Activated naive CD8-positive, alpha-beta T cell treated with anti-CD3 and anti-CD28 coated beads, Interleukin-2, amount 50 U/mL, for 16 hours (primary cell): Measurements from ENCODE around the gene LRRC55.
"Not testable (repeated sequence)": the region's sequence is repeated elsewhere in the genome, so short reads cannot be mapped to it uniquely, and the experiment has no call there.

ENCODE experiments used
- DNase-seq: peaks from one replicate; pipeline ENCODE4 v3.0.0-alpha.2; 2020; ENCODE audit warnings: low read depth, low spot score

LRRC55 gene

DNA sequence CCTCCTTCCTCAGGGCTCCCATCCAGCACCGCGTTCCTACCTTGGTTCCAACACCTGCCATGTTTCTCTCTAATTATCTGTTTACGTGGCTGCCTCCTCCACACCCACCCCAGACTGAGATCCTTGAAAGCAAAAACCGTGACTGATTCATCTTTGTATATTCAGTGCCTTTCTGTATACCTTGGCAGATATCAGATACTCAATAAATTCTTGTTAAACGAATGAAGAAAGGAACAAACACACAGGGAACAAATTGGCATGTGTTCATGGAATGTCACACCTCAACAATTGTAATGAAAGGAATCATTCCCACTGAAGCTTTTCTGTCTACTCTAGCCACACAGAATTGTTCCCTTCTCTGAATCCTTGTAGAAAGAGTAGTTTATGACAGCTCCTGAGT lies 20.4 kb upstream of the LRRC55 start:
- DNase-seq: no peak

DNA sequence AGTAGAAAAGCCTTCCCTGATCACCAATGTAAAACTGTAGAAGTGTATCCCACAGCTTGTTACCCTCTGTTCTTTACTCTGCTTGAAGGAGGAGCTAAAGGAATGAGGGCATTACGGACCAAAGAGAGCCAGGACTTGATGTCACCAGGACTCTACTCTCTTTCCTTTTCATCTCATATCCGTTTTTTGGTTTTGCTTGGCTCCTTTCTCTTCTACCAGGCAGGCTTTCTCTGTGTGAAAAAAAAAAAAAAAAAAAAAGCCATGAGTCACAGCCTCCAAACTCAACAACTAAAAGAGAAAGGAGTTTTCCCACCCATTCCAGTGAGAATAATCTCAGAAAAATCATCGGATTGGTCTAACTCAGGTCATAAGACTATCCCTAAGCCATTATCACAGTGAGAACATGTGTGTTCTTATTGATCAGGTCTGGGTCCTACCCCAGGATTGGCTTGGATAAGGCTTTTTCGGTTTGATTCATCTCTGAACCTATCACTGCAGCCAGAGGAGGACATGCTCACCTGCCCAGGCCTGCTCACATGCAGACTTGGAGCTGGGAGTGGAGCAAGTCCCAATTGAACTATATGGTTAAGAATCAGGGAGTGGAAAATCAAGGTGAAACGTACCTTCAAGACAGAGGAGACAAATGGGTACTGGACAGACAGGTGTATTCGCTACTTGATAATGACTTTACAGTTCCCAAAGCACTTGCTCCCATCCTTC lies 19.4 kb upstream of the LRRC55 start:
- no peak for DNase-seq

DNA sequence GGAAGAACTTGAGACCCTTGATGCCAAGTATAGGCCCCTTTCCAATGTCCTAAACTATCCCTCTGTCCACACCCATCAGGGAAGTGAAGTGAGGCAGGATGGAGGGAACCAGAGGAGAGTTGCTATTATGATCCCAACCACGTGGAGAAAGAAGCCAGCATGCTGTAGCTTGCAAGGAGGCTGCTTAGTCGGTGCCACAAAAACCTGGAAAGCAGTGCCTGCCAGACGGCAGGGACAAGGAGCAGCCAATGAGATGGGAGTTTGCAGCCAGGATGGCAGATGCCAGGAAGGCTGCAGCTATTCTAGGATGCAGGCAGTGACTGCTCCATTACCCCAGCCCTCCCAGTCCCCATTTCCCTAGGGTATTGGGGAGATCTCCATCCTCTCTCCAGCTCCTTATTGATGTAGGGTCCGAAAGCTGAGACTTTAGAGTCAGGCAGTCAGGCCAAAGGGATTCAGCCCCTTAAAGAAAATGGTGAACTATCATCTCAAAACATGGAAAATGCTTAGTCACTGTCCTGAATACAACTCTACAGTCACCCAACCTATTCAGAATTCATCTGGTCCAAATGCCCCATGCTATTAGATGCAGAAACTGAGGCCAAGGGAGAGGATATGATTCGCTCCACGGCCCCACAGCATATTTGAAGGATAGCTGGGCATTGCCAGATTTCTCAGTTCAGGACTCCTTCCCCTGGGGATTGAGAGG lies 18.4 kb upstream of the LRRC55 start:
- no peak for DNase-seq

DNA sequence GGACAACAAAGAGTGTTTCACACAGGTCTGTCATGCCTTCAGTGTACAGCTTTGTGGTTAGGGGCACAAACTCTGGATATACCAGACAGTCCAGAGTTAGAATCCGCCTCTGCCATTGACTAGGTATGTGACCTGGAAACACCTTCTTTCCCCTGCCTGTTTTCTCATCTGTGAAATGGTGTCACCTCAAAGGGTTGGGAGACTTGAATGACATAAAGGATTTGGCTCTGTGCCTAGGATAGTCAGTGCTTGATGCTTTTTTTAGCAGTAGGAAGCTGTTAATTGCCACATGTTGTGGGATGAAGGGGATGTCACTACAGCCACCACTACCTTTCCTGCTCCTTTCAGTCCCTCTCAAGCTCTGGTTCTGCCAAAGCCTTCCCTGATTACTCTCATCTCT lies 17.4 kb upstream of the LRRC55 start:
- no peak for DNase-seq

DNA sequence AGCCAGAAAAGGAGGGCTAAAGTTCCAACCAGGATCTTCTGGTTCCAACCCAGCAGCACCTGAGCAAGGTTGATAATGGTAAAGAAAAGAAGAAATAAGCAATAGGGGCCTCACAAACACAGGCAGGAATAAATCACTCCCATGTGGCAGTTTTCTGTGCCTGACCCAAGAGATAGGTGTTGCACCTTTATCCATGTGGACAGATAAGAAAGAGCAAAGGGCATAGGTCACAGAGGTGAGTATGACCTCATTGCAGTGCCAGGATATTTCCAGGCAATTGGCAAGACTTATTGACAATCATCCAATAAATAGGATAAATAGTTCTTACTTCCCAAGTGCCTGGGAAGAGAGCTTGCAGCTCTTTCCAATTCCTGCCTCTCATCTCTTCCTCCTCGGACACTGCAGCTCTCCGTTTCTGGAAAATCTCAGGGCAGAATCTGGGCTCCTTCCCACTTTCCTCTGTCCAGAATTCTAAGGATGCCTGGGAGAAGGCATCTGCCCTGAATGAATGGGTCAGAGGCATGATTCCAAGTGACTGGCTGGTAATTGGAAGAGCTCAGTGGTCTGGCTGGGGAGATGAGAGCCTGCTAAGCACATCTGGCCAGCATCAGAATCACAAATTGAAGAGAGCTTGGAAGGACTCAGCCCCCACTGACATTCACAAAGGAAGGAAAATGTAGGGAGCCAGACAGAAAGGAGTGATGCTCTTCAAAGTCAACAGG lies 14.5 kb upstream of the LRRC55 start:
- no peak for DNase-seq

DNA sequence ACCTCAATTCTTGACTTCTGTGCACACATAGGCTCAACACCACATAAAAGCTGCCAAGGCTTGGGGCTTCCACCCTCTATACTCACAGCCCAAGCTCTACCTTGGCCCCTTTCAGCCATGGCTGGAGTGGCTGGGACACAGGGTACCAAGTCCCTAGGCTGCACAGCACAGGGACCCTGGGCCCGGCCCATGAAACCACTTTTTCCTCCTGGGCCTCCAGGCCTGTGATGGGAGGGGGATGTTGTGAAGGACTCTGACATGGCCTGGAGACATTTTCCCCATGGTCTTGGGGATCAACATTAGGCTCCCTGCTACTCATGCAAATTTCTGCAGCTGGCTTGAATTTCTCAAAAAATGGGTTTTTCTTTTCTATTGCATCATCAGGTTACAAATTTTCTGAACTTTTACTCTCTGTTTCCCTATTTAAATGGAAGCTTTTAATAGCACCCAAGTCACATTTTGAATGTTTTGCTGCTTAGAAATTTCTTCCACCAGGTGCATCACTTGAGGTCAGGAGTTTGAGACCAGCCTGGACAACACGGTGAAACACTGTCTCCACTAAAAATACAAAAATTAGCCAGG lies 11.9 kb upstream of the LRRC55 start:
- DNase-seq: not testable (repeated sequence)

DNA sequence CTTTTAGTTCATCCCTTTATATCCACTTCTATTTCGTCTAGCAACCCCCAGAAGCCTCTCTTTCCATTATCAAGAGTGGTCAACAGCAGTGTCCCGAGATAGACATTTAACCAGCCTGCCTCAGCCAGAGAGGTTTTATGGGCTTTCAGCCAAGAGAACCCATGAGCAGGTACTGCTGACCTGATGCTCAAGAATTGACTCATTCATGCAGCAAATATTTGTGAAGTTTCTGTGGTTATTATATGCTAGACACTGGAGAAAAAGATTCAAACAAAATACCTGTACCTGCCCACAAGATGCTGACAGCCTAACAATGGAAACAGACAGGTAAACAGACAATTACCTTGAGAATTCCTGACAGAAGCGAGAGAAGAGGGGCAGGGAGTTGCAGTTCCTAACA lies 9.7 kb upstream of the LRRC55 start:
- no peak for DNase-seq

DNA sequence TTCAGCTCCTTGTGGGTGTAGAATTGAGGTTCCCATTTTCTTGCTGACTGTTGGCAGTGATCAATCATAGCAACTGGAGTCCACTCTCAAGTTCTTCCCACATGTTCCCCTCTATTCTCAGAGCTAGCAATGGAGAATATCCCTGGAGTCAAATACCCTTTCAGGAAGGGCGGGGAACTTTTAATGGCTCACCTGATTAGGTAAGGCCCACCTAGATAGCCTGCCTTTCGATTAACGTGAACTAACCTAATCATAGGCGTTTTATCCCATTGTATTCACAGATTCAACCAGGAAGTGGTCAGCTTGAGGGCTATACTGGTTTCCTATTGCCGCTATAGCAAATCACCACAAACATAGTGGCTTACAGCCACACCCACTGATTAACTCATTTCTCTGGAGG lies 7.1 kb upstream of the LRRC55 start:
- DNase-seq: no peak

DNA sequence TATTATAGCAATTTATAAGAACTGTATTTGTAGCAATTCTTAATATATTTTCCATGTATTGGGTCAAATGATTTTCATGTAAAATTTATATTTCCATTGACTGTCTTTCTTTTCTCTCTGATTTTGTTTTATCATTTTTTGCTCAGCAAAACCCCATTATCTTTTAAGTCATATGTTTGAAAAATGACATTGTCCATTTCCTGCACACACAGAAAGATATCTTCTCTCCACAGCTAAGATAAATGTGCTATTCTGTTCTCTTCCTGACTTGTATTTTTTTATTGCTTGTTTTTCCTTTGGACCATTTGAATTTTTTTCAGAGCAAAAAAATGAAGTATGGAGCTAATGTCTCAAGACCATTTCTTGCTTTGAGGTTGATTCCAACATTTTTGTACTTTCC lies 6.3 kb upstream of the LRRC55 start:
- DNase-seq: no peak

DNA sequence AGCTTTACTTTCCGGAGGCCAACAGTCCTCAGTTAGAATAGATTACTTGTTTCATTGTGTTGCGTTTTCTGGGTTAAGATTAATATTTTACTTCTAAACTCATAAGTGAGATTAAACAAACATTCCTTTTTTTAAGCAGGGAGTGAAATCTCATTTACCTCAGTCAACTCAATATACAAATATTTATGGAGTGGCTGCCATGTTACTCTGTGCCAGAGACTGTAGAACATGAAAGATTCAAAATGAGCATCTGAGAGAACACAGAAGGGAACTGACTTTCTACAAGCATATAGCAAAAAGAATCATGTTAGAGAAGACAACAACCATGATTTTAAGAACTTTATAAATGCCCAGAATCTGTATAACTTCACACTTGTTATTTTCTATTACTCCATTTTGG lies 3.4 kb upstream of the LRRC55 start:
- DNase-seq: no peak

DNA sequence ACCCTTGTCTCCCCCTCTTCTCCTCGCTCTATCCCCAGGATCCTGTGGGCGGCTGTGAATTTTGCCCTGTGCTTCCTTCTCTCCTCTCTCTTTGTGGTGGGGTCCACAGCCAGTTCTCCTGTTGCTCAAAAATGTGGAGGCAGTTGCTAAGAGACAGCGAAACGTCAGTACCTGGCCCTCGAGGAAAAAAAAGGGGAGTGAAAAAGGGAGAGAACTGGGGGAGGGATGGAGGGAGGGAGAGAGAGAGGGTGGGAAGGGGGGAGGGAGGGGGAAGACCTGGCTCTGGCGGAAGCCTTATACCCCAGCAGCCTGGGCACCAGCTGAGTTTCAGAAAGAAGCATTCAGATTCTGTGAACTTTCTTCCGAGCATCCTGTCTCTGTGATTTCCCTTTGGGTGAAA lies 2.1 kb upstream of the LRRC55 start:
- no peak for DNase-seq

DNA sequence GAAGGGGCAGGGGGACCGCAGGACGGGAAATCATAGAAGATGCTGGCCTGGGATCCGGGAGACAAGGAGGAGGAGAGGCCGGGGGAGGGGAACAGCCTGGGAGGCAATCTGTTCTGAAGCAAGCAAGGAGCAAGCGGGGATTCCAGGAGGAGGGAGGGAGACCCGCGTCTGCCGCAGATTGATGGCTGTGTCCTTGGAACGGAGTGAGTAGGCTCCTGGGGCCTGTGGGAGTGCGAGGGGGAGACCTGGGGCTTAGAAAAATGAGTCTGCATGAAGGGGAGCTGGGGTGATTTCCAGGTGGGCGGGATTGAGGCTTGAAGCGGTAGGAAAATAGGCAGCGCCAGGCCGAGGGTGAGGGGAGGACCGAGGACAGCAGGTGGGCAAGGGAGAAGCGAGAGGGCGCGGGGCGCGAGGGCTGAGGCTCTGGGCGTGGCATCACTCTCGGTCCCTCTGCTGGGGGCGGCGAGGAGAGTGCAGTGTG lies 1.6 kb upstream of the LRRC55 start:
- no peak for DNase-seq

DNA sequence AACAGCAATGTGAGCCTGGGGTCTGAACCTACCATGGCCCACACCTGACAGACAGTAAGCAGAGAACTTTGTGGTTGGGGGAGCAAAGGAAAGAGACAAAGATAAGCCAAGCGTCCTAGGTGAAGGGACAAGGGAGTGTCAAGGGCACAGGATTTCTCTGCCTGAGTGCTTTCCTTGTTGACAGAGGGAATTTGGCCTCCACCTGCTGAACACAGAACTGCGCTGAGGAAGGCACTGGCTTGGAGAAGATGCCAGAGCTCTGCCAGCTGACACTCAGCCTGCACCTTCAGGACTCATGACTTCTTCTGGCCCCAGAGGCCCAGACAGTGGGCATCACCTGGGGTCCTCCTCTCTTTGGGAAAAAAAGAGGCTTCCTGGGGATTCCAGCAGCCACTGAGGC lies 789 bp upstream of the LRRC55 start:
- DNase-seq: no peak

DNA sequence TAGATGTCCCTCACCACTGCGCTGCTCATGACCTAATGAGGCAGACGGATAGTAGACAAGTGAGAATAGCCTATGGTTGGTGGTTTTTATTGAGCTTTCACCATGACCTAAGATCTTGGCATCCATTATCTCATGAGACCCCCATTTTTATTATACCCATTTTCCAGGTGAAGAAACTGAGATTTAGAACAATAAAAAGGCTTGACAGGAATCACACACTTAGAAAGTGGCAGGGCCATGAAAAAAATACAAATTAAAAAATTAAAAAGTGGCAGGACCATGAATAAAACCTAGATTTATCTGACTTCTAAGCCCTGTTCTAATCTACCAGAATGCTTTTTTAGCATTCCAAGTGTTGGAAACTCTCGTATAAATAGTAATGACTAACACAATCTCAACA lies 1.1 kb downstream of the LRRC55 start:
- DNase-seq: no peak

DNA sequence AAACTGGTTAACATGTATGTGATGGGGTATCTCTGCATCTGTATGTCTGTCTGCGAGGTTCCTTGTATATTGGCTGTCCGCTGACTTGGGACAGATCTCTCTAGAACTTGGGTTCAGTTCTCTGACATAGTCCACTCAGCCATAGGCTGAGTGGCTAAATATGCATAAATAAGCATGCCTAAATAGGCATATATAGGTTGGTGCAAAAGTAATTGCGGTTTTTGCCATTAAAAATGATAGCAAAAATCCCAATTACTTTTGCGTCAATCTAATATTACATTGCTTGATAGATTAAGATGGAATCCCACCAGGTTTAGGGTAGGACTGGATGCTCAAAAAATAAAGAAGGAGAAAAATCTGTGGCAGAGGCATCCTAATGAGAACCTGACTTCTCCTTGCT lies 8.8 kb downstream of the LRRC55 start:
- DNase-seq: no peak

DNA sequence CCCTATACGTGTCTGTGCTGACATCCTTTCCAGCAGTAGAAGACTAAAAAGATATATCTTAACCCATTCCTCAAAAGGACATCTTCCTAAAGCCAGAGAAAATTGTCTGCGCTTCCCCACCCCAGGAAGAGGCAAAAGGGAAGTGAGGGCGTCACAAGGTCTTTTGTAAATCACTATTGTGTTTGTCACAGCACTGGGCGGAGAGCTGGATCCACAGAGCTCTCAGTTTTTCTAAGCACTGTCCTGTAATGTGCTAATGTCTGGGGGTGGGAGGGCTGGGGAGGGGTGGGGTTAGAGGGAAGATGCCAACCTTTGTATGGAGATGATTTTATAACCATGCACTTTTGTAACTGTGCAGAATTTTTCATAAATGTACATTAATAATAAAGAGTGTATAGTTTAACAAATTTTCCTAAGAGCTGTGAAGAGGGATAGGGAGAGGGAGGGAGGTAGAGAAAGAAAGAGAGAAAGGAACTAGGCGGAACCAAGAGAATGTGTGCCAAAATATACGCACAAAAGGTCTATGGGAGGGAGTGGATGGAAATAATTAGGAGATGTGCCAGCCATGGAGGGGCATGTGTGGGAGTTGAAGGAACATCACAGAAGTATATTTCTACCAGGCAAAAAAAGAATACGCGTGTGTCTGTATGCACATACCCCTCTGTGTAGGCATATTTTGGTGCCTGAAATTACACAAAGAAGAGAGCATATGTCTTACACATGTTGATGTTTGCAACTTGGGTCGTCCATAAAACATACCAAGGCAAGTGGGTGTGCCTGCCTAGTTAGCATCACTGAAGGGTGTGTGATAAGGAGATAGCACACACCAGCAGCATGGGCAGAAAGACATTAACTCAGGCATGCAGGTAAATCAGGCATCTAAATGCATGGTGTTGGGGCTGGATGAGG lies 9.8 kb downstream of the LRRC55 start:
- no peak for DNase-seq

DNA sequence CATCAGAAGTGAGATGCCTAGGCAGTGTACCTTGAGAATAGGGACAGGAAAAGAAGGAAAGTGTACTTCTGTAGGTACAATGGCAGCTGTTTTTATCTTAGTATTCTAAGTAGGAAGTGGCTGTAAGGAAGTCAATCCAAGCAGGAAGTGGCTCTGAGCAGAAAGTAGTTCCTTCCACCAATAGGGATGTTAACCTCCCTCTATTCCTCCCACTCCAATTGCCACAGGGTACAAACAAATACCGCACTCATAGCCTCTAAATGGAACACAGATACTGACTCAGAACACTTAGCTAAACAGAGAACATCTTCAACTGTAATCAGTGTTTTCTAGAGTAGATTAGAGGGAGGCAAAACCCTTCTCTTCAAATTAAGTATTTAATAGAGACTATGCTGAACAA lies 10.6 kb downstream of the LRRC55 start:
- DNase-seq: no peak

DNA sequence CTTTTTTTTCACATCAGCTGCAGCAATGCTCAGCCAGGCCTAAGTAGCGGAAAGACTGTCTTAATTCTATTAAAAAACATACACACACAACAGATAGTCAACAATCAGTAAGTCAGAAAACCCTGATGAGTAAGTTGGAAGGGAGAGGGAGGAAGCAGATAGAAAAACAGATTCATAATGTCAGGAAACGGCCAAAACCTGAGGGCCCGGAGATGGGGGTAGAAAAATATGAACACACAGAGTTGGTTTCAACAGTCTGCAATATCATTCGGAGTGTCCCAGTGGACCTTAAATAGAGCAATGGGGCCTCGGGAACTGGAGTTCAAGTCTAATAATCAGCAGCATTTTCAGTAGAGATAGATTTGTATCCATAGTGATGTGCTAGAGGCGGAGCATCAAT lies 14.8 kb downstream of the LRRC55 start:
- DNase-seq: no peak

DNA sequence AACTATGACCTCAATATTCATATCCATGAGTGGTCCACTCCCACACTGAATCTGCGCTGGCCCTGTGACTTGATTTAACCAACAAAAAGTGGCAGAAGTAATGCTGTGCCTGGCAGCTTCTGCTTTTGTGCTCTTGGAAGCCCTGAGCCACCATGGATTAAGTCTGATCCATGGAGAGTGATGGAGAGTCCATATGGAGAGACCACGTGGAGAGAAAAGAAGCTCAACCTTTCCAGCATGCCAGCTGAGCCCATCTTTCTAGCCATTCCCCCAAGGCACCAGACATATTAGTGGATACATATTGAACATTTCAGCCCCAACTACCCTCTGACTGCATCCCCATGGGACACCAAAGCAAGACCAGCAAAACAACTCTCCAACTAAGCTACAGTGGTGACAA lies 16.0 kb downstream of the LRRC55 start:
- DNase-seq: no peak

DNA sequence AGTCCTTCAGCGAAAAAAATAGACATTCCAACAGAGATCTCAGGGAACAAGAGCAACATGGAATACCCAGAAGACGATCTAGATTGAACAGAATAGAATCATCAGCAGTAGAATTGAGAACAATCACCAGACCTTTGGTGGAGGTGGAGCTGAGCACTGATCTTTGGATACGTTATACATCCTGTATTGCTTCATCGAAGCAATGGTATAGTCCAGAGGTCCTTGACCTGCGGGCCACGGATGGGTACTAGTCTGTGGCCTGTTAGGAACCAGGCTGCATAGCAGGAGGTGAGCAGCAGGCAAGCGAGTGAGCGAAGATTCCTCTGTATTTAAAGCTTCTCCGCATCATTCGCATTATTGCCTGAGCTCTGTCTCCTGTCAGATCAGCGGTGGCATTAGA lies 17.6 kb downstream of the LRRC55 start:
- no peak for DNase-seq

DNA sequence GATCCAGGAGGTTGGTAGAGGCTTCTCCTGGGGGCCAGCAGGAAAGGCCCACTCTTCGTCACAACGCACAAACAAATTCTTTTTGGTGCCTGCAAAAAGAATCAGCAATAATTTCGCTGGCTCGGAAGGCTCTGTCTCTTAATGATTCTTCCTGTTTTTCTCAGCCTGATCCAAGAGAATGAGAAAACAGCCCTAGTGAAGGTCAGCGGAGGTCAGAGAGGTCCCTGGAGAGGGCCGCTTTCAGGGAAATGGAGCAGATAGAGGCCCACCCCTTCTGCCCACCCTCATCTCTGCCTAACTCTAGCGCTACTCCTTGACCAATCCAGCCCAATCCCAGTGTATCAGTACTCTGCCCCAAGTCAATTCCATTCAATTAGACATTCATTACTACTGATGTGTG lies 19.2 kb downstream of the LRRC55 start:
- no peak for DNase-seq
